ENCODE data around the gene RNF212B. TPM values are rescaled to one million over a fixed set of nuclear protein-coding genes. Genes with fewer than 3 reads are reported as not detected.
A peak's percentile ranks its signal among the peaks of the same experiment; 100 is the strongest.

The RNF212B gene
- total and polyA plus RNA-seq, 2 donors (not counting 3 experiments of a cell fraction or from before 2014, with no cell fraction given) = not detected

DNA sequence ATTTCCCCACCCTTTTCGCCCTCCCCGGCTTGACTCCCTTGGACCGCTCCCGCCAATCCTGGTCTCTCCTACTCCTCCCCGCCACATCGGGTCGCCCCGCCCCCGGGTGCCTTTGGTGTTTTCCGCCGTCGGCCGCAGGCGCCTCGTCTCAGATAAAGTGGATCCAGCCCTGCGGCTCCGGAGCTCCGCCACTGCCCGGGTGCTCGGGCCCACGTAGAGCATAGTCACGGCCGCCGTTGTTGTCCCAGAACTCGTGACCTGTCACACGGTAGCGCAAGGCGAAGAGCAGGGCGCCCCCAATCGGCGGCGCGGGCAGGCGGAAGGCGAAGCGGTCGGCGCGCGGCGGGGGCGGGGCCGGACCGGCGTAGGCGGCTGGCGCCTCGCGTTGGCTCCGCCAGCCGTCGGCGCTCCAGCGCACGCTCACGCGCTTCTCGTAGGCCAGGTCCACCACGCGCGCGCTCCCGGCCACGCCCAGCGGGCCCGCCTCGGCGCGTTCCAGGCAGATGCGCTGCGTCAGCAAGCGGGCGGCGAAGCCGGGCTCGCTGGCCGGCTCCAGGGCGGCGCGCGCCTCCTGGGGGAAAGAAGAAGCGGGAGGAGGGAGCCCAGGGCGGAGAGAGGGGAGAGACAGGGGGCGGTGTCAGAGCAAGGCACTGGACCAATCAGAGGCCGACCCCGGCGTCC lies 63.7 kb downstream of the RNF212B start:
- Histone ChIP-seq H4K20me1 (replicated peaks; ENCODE audit: control insufficient read depth, extremely low read depth, insufficient read depth, low read length) (no peaks in the 10 kb centered on the region), H3K79me2 (ENCODE audit: control insufficient read depth, insufficient read depth, low read length) (peaks cover 2% of the 10 kb centered on the region), H3K4me3 (replicated peaks in 1 of 3; ENCODE audit: insufficient read depth in 1 of 3, low read depth in 1 of 3, low read length in 3 of 3) (peak overlapping the region; percentile 30 to 79 (median 76)), H3K36me3 (ENCODE audit: control insufficient read depth in 2 of 2, extremely low read depth in 1 of 2, insufficient read depth in 2 of 2, low read length in 2 of 2) (no peaks in the 10 kb centered on the region), H3K27me3 (ENCODE audit: control insufficient read depth in 2 of 2, insufficient read depth in 2 of 2, low read length in 2 of 2) (no peaks in the 10 kb centered on the region), H3K27ac (ENCODE audit: insufficient read depth, low read depth, low read length) (peak overlapping the region; percentile 75), H3K9ac (replicated peaks; ENCODE audit: extremely low read depth, insufficient read depth, low read length) (peak overlapping the region; percentile 92), H3K4me2 (ENCODE audit: insufficient read depth, low read length) (peak overlapping the region; percentile 78), H2AFZ (ENCODE audit: low read depth, low read length) (peak overlapping the region; percentile 93), H3K9me3 (replicated peaks; ENCODE audit: control insufficient read depth, insufficient read depth, low read length) (no peaks in the 10 kb centered on the region), H3K4me1 (ENCODE audit: control insufficient read depth, extremely low read depth, insufficient read depth, low read length) (peaks cover 18% of the 10 kb centered on the region), H3K9me1 (replicated peaks; ENCODE audit: control insufficient read depth, extremely low read depth, insufficient read depth, low read length) (no peaks in the 10 kb centered on the region)
- CTCF ChIA-PET = interaction anchor here (0.7 to 4.0 kb wide), 10 partner anchors 14 to 232 kb away, joined by 3 to 53 read pairs (median 6); partner anchors contain the start of genes HOMEZ and PABPN1
- dilution Hi-C loops (cut with MboI; ENCODE audit: extremely low pct_ligation_motif_present, low sequenced_read_pairs) = no loop called here
- peak; percentile 36 for TF ChIP-seq POLR2AphosphoS5 (IDR thresholded peaks at IDR 0.05; ENCODE audit: insufficient read depth, low read depth, low read length)
- TF ChIP-seq, protein P1, sequence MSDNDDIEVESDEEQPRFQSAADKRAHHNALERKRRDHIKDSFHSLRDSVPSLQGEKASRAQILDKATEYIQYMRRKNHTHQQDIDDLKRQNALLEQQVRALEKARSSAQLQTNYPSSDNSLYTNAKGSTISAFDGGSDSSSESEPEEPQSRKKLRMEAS (IDR thresholded peaks at IDR 0.05; ENCODE audit: insufficient read depth, insufficient read length) = no peak
- TF ChIP-seq EZH2 (IDR thresholded peaks at IDR 0.05; ENCODE audit: borderline replicate concordance, low read depth, low read length, severe bottlenecking) = no peak
- TF ChIP-seq, protein P2, sequence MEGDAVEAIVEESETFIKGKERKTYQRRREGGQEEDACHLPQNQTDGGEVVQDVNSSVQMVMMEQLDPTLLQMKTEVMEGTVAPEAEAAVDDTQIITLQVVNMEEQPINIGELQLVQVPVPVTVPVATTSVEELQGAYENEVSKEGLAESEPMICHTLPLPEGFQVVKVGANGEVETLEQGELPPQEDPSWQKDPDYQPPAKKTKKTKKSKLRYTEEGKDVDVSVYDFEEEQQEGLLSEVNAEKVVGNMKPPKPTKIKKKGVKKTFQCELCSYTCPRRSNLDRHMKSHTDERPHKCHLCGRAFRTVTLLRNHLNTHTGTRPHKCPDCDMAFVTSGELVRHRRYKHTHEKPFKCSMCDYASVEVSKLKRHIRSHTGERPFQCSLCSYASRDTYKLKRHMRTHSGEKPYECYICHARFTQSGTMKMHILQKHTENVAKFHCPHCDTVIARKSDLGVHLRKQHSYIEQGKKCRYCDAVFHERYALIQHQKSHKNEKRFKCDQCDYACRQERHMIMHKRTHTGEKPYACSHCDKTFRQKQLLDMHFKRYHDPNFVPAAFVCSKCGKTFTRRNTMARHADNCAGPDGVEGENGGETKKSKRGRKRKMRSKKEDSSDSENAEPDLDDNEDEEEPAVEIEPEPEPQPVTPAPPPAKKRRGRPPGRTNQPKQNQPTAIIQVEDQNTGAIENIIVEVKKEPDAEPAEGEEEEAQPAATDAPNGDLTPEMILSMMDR (IDR thresholded peaks at IDR 0.05; ENCODE audit: extremely low read depth in 1 of 2, insufficient read depth in 1 of 2, low read depth in 1 of 2, low read length in 2 of 2) = peak; percentile 79 to 91
- TSS peak; percentile 26 for BruUV-seq (replicated peaks)
- DNase-seq (ENCODE audit: low read depth, low spot score) (peak; percentile 99), FAIRE-seq (peak; percentile 93)
- intact Hi-C loops (cut with micrococcal nuclease) = loop anchor here (1.0 kb wide), 5 partner anchors 15 to 180 kb away; partner anchors contain the start of genes HOMEZ, NGDN and PABPN1
- POLR2A ChIA-PET = interaction anchor here (0.6 to 2.0 kb wide), 3 partner anchors 14 to 20 kb away, joined by 3 to 13 read pairs (median 5); partner anchors contain the start of gene PABPN1

Data from endothelial cell of umbilical vein (primary cell).